Activated naive CD8-positive, alpha-beta T cell (primary cell): ENCODE results near the gene SYNE3.

Experiments
- H3K27ac Mint-ChIP-seq: one replicate; pipeline ENCODE4 v1.8.0; 2021; ENCODE audit warnings: mixed read lengths
- H3K27me3 Mint-ChIP-seq: one replicate; pipeline ENCODE4 v1.8.0; 2021; ENCODE audit warnings: mixed read lengths
- H3K36me3 Mint-ChIP-seq: one replicate; pipeline ENCODE4 v1.8.0; 2021; ENCODE audit warnings: mixed read lengths
- H3K4me1 Mint-ChIP-seq: one replicate; pipeline ENCODE4 v1.8.0; 2021; ENCODE audit warnings: low read depth, mixed read lengths
- H3K4me3 Mint-ChIP-seq: one replicate; pipeline ENCODE4 v1.8.0; 2021; ENCODE audit warnings: mild to moderate bottlenecking, mixed read lengths
- H3K9me3 Mint-ChIP-seq: one replicate; pipeline ENCODE4 v1.8.0; 2021; ENCODE audit warnings: low read depth, mixed read lengths

Gene SYNE3

DNA sequence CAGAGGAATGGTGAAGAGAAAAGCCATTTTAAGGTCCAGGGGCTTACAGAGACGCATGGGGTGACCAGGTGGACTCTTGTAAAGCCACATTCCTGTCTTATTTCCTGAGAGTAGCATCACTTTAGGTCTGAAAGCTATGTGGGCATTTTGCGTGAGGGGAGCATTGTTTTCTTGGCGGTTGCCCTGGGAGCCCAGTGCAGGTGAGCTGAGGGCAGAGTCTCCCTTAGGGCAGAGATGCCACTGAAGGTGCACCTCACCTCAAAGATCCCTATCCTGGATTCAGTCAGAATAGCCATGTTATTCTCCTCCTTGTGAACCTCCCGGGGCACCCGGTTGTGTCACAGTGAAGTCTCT, 30.8 kb upstream of the SYNE3 start:
- H3K27ac Mint-ChIP-seq = no peak overlapping the region

DNA sequence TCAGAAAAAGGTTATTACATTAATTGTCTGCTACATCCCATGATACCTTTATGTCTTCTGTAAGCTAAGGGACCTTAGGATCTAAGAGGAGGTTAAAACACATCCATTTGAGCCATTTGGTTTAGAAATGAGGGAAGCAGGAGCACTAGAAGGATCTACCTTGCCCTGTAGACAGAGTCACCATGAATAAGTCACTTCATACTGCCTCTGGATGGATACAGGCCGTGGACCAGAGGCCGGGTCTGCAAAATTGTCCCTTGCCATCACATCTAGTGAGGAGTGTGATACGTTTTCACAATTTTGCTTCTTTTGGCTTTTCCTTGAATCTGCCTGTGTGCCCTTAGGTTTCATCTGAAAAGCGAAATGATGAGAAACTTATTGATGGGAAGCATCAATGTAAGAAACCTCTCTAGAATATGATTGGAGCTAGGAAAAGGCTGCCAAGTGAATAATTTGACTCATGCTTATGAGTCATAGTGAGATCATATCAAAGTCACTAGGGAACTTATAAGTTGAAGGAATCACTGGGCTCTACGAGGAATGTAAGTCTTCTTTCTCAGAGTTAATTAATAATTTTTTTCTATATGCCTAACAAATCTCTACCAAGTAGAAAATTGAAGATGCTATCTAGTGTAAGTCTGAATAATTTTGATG, 29.2 kb upstream of the SYNE3 start:
- Mint-ChIP-seq H3K9me3 (no peaks in the 10 kb centered on the region), H3K27me3 (no peaks in the 10 kb centered on the region), H3K4me3 (no peak overlapping the region), H3K36me3 (peaks cover 11% of the 10 kb centered on the region), H3K4me1 (peaks cover 17% of the 10 kb centered on the region), H3K27ac (no peak overlapping the region)

More for the DNA sequence above, 30.8 kb upstream of the SYNE3 start:
- Mint-ChIP-seq H3K9me3 (no peaks in the 10 kb centered on the region), H3K36me3 (peaks cover 11% of the 10 kb centered on the region), H3K4me1 (peaks cover 13% of the 10 kb centered on the region), H3K27me3 (no peaks in the 10 kb centered on the region), H3K4me3 (no peak overlapping the region)

DNA sequence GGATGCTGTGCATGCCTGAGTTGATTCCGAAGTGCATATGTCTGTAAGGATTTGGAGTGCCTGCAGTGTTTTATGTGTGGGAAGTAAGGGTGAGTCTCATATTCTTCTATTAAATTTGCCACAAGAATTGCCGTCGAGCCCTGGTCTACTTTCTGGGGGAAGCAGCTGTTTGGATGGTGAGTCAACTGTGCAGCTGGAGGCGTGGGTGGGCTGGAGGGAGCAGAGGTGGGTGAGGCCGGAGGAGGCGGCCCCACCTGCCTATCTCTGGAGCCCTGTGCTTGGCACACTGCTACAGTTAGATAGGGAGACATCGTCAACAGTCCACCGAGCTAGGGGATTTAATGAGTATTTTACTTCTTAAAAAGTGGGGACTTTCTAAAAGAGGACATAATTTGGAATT, 28.1 kb upstream of the SYNE3 start:
- H3K27ac Mint-ChIP-seq = no peak overlapping the region
- no peaks in the 10 kb centered on the region for H3K9me3 Mint-ChIP-seq
- H3K36me3 Mint-ChIP-seq = peaks cover 11% of the 10 kb centered on the region
- no peaks in the 10 kb centered on the region for H3K27me3 Mint-ChIP-seq
- peaks cover 22% of the 10 kb centered on the region for H3K4me1 Mint-ChIP-seq
- H3K4me3 Mint-ChIP-seq = no peak overlapping the region

DNA sequence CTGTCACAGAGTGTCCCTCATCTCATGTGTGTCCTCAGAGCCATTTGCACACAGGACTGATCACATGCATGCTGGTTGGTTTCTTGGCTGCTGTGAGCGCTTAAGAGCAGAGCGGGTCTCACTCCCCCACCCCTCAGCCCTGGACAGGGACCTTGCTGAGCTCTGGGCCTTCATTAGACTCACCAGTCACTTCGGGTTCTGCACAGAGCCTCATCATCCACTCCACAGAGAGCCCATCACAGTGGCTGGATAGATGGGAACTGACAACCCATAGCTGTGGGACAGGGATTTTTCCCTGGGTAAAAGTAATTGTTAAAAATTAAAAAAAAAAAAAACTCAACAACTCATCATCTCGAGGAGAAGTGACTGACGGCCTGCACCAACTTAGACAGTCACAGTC, 26.6 kb upstream of the SYNE3 start:
- Mint-ChIP-seq H3K4me1 (peaks cover 34% of the 10 kb centered on the region), H3K27me3 (no peaks in the 10 kb centered on the region), H3K4me3 (no peak overlapping the region), H3K9me3 (no peaks in the 10 kb centered on the region), H3K36me3 (peaks cover 5% of the 10 kb centered on the region), H3K27ac (no peak overlapping the region)

GRCh38 chr14:95541932-95542930, 25.8 kb upstream of the SYNE3 start:
- peaks cover 4% of the 10 kb centered on the region for H3K36me3 Mint-ChIP-seq
- H3K4me1 Mint-ChIP-seq = peaks cover 42% of the 10 kb centered on the region
- H3K27ac Mint-ChIP-seq = no peak overlapping the region
- no peaks in the 10 kb centered on the region for H3K27me3 Mint-ChIP-seq
- no peaks in the 10 kb centered on the region for H3K9me3 Mint-ChIP-seq
- no peak overlapping the region for H3K4me3 Mint-ChIP-seq

DNA sequence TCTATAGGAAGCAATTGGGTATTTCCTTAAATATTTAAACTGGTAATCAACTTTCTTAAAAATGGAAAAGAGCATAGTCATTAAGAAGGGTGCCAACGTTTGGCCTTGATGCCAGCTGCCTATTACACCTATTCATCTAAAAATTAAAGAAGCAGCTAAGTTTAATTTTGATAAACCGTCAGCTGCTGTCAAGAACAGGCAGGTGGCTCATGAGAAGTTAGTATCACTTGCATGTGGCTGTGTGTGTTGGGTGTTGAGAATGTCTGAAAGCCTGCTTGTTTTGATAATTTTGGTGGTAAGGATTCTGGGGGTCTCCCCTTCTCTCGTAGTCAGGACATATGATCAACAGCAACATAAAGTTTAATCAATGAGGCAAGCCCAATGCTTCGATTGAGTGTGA, 24.9 kb upstream of the SYNE3 start:
- no peak overlapping the region for H3K4me3 Mint-ChIP-seq
- H3K36me3 Mint-ChIP-seq = peaks cover 4% of the 10 kb centered on the region
- H3K27me3 Mint-ChIP-seq = no peaks in the 10 kb centered on the region
- H3K9me3 Mint-ChIP-seq = no peaks in the 10 kb centered on the region
- H3K4me1 Mint-ChIP-seq = peaks cover 51% of the 10 kb centered on the region
- no peak overlapping the region for H3K27ac Mint-ChIP-seq

GRCh38 chr14:95540236-95540855, 23.9 kb upstream of the SYNE3 start:
- no peaks in the 10 kb centered on the region for H3K27me3 Mint-ChIP-seq
- H3K9me3 Mint-ChIP-seq = no peaks in the 10 kb centered on the region
- peaks cover 4% of the 10 kb centered on the region for H3K36me3 Mint-ChIP-seq
- H3K27ac Mint-ChIP-seq = no peak overlapping the region
- H3K4me1 Mint-ChIP-seq = peaks cover 52% of the 10 kb centered on the region
- H3K4me3 Mint-ChIP-seq = no peak overlapping the region

- no peaks in the 10 kb centered on the region for H3K36me3 Mint-ChIP-seq
- H3K4me3 Mint-ChIP-seq = no peak overlapping the region
- H3K27ac Mint-ChIP-seq = no peak overlapping the region
- no peaks in the 10 kb centered on the region for H3K9me3 Mint-ChIP-seq
- H3K4me1 Mint-ChIP-seq = peaks cover 48% of the 10 kb centered on the region
- H3K27me3 Mint-ChIP-seq = no peaks in the 10 kb centered on the region
These were observed 22.5 kb upstream of the SYNE3 start for GRCh38 chr14:95538801-95539509.

DNA sequence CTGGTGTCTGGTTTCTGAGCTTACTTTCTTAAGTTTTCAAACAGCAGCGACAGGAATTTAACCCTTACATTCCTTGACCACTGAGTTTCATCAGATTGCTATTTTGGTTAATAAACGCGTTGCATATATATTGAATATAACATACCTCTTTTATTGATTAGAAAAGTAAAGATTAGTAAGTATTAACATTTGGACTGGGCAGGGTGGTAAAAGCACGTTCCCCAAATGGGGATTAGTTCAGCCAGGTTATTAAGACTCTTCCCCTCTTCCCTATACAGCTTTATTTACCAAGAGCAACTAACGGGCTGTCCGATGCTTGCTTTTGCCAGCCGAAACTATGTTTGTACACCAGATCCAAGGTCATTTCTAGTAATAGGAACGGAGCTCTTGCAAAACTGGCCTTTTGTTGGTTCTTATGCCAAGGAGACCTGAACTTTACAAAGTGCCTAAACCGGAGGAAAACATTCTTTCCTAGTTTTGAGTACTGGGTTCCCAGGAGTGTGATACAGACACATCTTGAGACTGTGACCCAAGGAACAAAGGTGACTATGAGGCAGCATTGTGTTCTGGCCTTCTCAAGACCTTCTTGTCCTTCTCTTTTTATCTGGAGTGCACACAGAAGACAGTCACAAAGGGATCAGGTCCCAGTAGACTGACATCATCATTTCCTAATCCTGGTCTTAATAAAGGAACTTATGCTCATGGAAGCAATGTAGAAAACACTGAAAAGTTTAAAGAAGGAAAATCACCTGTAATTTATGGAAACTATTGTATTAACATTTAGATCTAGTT, 21.0 kb upstream of the SYNE3 start:
- Mint-ChIP-seq H3K36me3 (peaks cover 2% of the 10 kb centered on the region), H3K27me3 (no peaks in the 10 kb centered on the region), H3K4me3 (peak overlapping the region; percentile 99), H3K4me1 (peaks cover 57% of the 10 kb centered on the region), H3K9me3 (no peaks in the 10 kb centered on the region), H3K27ac (no peak overlapping the region)

DNA sequence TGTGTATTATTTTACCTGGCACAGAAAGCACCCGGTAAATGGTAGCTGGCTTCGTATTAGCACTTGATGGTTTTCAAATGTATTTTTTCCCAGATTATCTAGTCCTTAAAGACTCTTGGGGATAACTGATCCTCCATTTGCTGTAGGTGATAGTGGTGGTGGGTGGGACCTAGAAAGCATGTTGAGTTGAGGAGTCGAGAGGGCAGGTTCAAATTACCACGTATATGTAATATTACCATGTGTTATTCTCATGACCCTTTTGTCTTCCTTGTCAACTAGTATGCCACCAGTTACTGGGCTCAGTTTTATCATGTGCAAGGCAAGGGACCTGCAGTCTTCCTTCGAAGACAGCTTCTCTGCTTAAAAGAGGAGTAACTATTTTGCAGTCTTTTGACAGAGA, 20.2 kb upstream of the SYNE3 start:
- Mint-ChIP-seq H3K36me3 (peaks cover 6% of the 10 kb centered on the region), H3K4me3 (peak overlapping the region; percentile 99), H3K4me1 (peaks cover 63% of the 10 kb centered on the region), H3K27ac (peak overlapping the region; percentile 58), H3K9me3 (no peaks in the 10 kb centered on the region), H3K27me3 (no peaks in the 10 kb centered on the region)

DNA sequence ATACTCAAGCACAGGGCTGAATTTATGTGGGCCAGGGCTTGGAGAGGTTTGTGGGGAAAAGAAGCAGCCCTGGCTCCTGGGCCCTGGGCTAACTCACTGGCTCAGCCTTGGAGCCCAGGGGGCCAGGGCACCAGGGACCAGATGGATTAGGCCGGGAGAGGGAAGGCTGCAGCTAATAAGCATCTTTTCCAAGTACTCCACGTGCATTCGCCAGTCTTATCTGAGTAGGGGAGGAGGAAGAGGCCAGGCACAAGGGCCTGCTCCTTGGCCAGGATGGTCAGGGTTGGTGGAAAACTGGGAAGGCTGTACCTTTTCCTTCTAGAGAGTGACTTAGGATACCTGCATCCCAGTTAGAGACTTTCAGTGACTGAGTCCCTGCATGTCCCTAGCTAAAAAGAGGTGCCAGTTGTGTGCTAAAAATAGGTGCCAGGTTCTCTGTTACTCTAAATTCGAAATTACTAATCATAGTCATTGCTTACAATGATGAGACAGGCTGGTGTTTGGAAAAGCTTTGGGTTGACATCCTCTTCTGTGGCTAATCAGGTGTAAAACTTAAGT, 19.7 kb upstream of the SYNE3 start:
- Mint-ChIP-seq H3K4me1 (peaks cover 69% of the 10 kb centered on the region), H3K27ac (peak overlapping the region; percentile 95), H3K36me3 (peaks cover 6% of the 10 kb centered on the region), H3K27me3 (no peaks in the 10 kb centered on the region), H3K9me3 (no peaks in the 10 kb centered on the region), H3K4me3 (peak overlapping the region; percentile 99)

DNA sequence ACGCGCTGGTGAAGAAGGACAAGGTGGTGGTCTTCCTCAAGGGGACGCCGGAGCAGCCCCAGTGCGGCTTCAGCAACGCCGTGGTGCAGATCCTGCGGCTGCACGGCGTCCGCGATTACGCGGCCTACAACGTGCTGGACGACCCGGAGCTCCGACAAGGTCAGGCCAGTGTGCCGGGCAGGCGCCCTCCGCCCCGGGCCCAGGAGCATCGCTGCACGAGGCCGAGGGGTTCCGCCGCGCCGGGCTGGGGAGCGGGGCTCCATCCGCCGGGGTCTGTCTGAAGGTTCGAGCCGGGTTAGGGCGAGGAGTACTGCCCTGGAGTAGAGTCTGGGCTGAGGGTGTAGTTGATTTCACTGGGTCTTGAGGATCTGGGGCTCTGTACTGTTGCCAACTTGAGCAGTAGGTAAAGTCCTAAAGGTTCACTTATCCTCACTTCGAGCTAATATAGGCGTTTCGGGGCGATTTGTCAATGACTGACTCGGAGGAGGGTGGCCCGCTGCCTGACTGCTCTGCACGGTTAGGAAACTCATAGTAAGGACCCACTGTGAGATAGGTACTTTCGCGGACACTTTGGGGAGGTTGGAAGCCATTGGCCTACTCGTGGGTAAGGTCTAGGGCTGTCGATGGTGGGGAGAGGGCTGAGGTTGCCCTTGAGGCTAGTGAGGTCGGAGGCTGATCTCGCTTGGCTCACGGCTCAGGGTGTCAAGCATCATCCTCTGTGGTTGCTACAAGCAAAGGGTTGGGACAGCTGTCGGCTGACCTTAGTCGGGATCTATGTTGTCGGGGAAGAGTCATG, 19.0 kb upstream of the SYNE3 start:
- Mint-ChIP-seq H3K27ac (peak overlapping the region; percentile 95), H3K4me3 (peak overlapping the region; percentile 99), H3K4me1 (peaks cover 69% of the 10 kb centered on the region), H3K27me3 (no peaks in the 10 kb centered on the region), H3K9me3 (no peaks in the 10 kb centered on the region), H3K36me3 (peaks cover 6% of the 10 kb centered on the region)
